ENCODE measurements around the gene CHTF18.

Gene CHTF18

DNA sequence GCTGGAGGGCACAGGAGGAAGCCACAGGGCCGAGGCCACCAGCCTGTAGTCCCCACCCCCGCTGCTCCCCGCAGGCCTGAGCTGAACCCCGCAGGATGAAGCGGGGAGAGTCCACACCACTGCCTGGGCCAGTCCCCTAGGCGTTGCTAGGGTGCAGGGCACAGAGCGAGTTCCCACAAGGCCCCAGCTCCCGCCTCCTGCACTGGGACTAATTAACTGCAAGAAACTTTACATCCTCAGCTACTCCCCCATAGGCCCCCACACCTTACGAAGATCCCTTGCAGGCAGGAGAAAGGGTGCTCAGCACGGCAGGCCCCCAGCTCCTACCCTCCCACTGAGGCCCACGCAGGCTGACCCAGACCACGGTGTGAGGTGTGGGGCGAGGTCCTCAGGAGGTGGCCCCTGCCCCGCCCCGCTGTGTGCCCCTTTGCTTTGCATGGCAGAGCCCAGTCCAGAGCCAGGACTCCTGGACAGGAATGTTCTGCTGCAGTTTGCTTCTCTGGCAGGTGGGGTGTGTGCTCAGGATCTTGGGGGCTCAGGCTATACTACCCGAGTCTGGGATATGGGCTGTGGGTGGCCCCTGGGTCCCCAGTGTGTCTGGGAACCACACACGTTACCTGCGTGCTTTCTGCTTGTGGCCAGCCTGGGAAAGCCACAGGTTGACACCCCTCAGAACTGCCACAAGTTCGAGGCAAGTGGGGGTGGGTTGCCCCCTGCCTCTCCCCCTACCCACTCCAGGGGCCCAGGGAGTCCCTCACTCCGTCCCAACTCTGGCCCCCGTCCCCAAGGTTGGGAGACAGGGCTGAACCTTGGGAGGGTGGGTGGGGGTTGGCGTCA, 10.9 kb downstream of the CHTF18 start:
- Histone ChIP-seq H4K8ac (ENCODE audit: low read length) (no peak overlapping the region), H3K4me1 (ENCODE audit: control insufficient read depth, insufficient read depth, low read depth, low read length) (peaks cover 12% of the 10 kb centered on the region), H3K4ac (ENCODE audit: low read depth in 1 of 2, low read length in 2 of 2) (no peak overlapping the region), H3K14ac (ENCODE audit: low read length in 2 of 2) (no peak overlapping the region), H3K27me3 (ENCODE audit: control insufficient read depth in 1 of 2, insufficient read depth in 1 of 2, low read length in 2 of 2) (peaks cover 45 to 46% of the 10 kb centered on the region in 2 experiments), H3K79me1 (replicated peaks; ENCODE audit: low read length, poor library complexity, severe bottlenecking) (no peaks in the 10 kb centered on the region), H2AFZ (ENCODE audit: low read depth, low read length) (no peak overlapping the region), H2BK120ac (ENCODE audit: low read depth, low read length) (no peak overlapping the region), H3K4me2 (ENCODE audit: low read length, poor library complexity, severe bottlenecking) (no peak overlapping the region), H4K91ac (ENCODE audit: low read length) (no peak overlapping the region), H3K27ac (ENCODE audit: low read length, poor library complexity, severe bottlenecking) (no peak overlapping the region), H3K23ac (ENCODE audit: low read length in 2 of 2) (no peak overlapping the region), H2BK12ac (ENCODE audit: low read length in 2 of 2) (no peak overlapping the region), H3K9ac (ENCODE audit: low read length) (no peak overlapping the region), H3K18ac (ENCODE audit: low read depth in 1 of 2, low read length in 2 of 2) (no peak overlapping the region), H3K9me3 (ENCODE audit: control insufficient read depth, low read length) (no peaks in the 10 kb centered on the region), H3K36me3 (ENCODE audit: control insufficient read depth in 1 of 2, insufficient read depth in 2 of 2, low read depth in 1 of 2, low read length in 2 of 2) (peaks cover 0 to 36% of the 10 kb centered on the region in 2 experiments), H2AK5ac (ENCODE audit: low read length, severe bottlenecking) (no peak overlapping the region), H2BK15ac (ENCODE audit: low read depth, poor library complexity, severe bottlenecking) (no peak overlapping the region), H2BK5ac (ENCODE audit: low read depth, low read length, poor library complexity, severe bottlenecking) (no peak overlapping the region), H3K4me3 (ENCODE audit: insufficient read depth in 1 of 2, low read depth in 1 of 2, low read length in 2 of 2) (no peak overlapping the region)
- 87% methylated on average over 20 of the region's 22 CpGs for WGBS
- DNase-seq, result no peak

DNA sequence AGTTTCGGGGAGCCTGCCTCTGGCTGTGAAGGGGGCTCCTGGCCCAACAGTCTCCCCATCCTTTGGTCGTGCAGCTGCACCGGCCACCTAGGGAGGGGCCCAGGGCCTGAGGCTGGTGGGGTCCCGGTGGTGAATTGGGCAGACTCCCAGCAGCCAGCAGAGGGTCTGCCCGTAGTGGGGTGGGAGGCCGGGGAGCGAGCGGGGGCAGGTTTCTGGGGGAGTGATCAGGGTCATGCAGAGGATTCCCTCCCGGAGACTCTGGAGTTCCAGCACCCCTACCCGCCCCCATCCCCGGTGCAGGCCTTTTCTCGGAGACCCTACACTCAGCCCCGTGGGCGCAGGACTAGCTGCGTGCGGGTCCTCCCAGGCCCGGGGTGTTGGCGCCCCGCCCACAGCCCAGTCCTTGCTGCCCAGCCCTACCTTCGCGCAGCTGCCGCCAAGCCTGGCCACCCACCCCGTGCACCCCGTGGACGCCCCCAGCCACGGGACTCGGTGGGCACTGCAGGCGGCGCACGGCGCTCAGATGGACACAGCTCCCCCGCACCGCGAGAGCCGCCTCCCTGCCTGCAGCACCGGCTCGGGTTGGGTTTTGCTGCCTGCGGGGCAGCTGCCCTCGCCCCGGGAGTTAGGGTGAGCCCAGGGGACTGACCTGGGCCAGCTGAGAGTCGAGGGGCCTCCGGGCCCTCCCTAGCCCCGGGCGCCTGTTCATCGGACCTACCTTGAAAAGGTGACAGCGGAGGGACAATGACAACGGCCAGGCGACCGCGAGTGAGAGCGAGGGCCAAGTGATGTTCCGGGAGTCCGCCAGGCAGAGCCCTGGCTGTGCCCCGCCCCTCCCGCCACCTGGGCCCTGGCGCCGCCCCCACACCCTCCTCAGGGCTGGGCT, 11.8 kb downstream of the CHTF18 start, which contains the start of gene GNG13:
Gene GNG13, minus strand, starts transcription at position 787 of the 886 bp plus-strand sequence. CDS start 1,657 bp downstream, outside the sequence.
- Histone ChIP-seq H2BK15ac (ENCODE audit: low read depth, poor library complexity, severe bottlenecking) (no peak within 1 kb of the TSS), H4K91ac (ENCODE audit: low read length) (no peak within 1 kb of the TSS), H2BK12ac (ENCODE audit: low read length in 2 of 2) (no peak within 1 kb of the TSS), H3K18ac (ENCODE audit: low read depth in 1 of 2, low read length in 2 of 2) (no peak within 1 kb of the TSS), H3K4me2 (ENCODE audit: low read length, poor library complexity, severe bottlenecking) (peak within 1 kb of the TSS; percentile 60), H3K14ac (ENCODE audit: low read length in 2 of 2) (peak within 1 kb of the TSS in 1 of 2 experiments; percentile 22), H2BK5ac (ENCODE audit: low read depth, low read length, poor library complexity, severe bottlenecking) (no peak within 1 kb of the TSS), H3K4me3 (ENCODE audit: insufficient read depth in 1 of 2, low read depth in 1 of 2, low read length in 2 of 2) (no peak within 1 kb of the TSS), H3K36me3 (ENCODE audit: control insufficient read depth in 1 of 2, insufficient read depth in 2 of 2, low read depth in 1 of 2, low read length in 2 of 2) (peaks cover 0 to 29% of the 10 kb centered on the region in 2 experiments), H2AFZ (ENCODE audit: low read depth, low read length) (peak within 1 kb of the TSS; percentile 6), H2BK120ac (ENCODE audit: low read depth, low read length) (no peak within 1 kb of the TSS), H3K9me3 (ENCODE audit: control insufficient read depth, low read length) (no peaks in the 10 kb centered on the region), H2AK5ac (ENCODE audit: low read length, severe bottlenecking) (no peak within 1 kb of the TSS), H3K79me1 (replicated peaks; ENCODE audit: low read length, poor library complexity, severe bottlenecking) (no peaks in the 10 kb centered on the region), H3K4ac (ENCODE audit: low read depth in 1 of 2, low read length in 2 of 2) (peak within 1 kb of the TSS in 1 of 2 experiments; percentile 24), H3K9ac (ENCODE audit: low read length) (no peak within 1 kb of the TSS), H3K27me3 (ENCODE audit: control insufficient read depth in 1 of 2, insufficient read depth in 1 of 2, low read length in 2 of 2) (peaks cover 45 to 46% of the 10 kb centered on the region in 2 experiments), H3K23ac (ENCODE audit: low read length in 2 of 2) (peak within 1 kb of the TSS in 1 of 2 experiments; percentile 44), H3K27ac (ENCODE audit: low read length, poor library complexity, severe bottlenecking) (no peak within 1 kb of the TSS), H3K4me1 (ENCODE audit: control insufficient read depth, insufficient read depth, low read depth, low read length) (peaks cover 12% of the 10 kb centered on the region), H4K8ac (ENCODE audit: low read length) (no peak within 1 kb of the TSS)
- DNase-seq, result no peak
- 7% methylated on average over 48 of the region's 57 CpGs for WGBS

DNA sequence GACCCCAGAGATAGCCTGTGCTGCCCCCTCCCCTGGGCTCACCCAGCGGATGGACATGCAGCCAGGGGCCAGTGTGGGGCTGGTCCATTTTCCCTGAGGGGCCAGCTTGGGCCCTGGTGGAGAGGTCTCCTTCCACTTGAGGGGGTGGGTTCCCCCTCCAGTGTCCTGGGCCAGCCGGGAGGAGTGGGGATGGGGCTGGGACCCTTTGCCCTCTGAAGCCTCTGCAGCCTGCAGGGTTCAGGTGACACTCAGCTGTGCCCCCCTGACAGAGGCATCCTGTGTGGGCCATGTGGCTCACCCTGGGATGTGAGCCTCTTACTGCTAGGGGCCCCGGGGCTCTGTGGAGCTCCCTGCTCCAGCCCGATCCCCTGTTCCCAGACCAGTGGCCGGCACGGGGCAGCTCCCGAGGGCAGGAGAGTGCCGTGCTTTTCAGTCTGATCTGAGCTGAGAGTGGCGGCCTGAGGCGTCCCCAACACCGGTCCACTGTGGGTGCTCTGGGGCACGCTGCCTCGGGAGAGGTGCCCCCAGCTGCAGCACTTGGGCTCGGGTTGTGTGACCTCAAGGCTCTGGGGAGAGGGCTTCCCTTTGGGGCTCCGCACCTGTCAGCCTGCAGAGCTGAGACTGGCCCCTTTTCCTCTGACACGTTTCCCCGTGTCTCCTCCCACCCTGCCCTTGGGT, 12.6 kb downstream of the CHTF18 start:
- Histone ChIP-seq H2BK12ac (ENCODE audit: low read length in 2 of 2) (no peak overlapping the region), H3K27ac (ENCODE audit: low read length, poor library complexity, severe bottlenecking) (no peak overlapping the region), H3K79me1 (replicated peaks; ENCODE audit: low read length, poor library complexity, severe bottlenecking) (no peaks in the 10 kb centered on the region), H3K27me3 (ENCODE audit: control insufficient read depth in 1 of 2, insufficient read depth in 1 of 2, low read length in 2 of 2) (peaks cover 45 to 46% of the 10 kb centered on the region in 2 experiments), H3K9ac (ENCODE audit: low read length) (no peak overlapping the region), H2AFZ (ENCODE audit: low read depth, low read length) (no peak overlapping the region), H4K8ac (ENCODE audit: low read length) (no peak overlapping the region), H2AK5ac (ENCODE audit: low read length, severe bottlenecking) (no peak overlapping the region), H3K4me2 (ENCODE audit: low read length, poor library complexity, severe bottlenecking) (no peak overlapping the region), H2BK15ac (ENCODE audit: low read depth, poor library complexity, severe bottlenecking) (no peak overlapping the region), H3K9me3 (ENCODE audit: control insufficient read depth, low read length) (no peaks in the 10 kb centered on the region), H3K4me3 (ENCODE audit: insufficient read depth in 1 of 2, low read depth in 1 of 2, low read length in 2 of 2) (no peak overlapping the region), H3K4ac (ENCODE audit: low read depth in 1 of 2, low read length in 2 of 2) (no peak overlapping the region), H3K14ac (ENCODE audit: low read length in 2 of 2) (no peak overlapping the region), H3K23ac (ENCODE audit: low read length in 2 of 2) (no peak overlapping the region), H4K91ac (ENCODE audit: low read length) (no peak overlapping the region), H2BK5ac (ENCODE audit: low read depth, low read length, poor library complexity, severe bottlenecking) (no peak overlapping the region), H3K36me3 (ENCODE audit: control insufficient read depth in 1 of 2, insufficient read depth in 2 of 2, low read depth in 1 of 2, low read length in 2 of 2) (peaks cover 0 to 31% of the 10 kb centered on the region in 2 experiments), H3K18ac (ENCODE audit: low read depth in 1 of 2, low read length in 2 of 2) (no peak overlapping the region), H2BK120ac (ENCODE audit: low read depth, low read length) (no peak overlapping the region), H3K4me1 (ENCODE audit: control insufficient read depth, insufficient read depth, low read depth, low read length) (peaks cover 15% of the 10 kb centered on the region)
- DNase-seq, result no peak
- 50% methylated on average over 17 of the region's 17 CpGs for WGBS
